ENCODE results near the gene FAP.
A peak's percentile ranks its signal among the peaks of the same experiment; 100 is the strongest.

Gene FAP

GRCh38 chr2:162243294-162243693 is at the start of gene FAP:
FAP (minus strand) TSS chr2:162243445; CDS start chr2:162243327, 118 bp downstream.
- DNase-seq (ENCODE audit: low read depth, low spot score): peak; percentile 87
- TF ChIP-seq, protein P1, sequence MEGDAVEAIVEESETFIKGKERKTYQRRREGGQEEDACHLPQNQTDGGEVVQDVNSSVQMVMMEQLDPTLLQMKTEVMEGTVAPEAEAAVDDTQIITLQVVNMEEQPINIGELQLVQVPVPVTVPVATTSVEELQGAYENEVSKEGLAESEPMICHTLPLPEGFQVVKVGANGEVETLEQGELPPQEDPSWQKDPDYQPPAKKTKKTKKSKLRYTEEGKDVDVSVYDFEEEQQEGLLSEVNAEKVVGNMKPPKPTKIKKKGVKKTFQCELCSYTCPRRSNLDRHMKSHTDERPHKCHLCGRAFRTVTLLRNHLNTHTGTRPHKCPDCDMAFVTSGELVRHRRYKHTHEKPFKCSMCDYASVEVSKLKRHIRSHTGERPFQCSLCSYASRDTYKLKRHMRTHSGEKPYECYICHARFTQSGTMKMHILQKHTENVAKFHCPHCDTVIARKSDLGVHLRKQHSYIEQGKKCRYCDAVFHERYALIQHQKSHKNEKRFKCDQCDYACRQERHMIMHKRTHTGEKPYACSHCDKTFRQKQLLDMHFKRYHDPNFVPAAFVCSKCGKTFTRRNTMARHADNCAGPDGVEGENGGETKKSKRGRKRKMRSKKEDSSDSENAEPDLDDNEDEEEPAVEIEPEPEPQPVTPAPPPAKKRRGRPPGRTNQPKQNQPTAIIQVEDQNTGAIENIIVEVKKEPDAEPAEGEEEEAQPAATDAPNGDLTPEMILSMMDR (IDR thresholded peaks at IDR 0.05; ENCODE audit: insufficient read depth, low read length, missing control alignments): no peak
- ChIA-PET POLR2A (interaction anchor here (1.7 kb wide), 1 partner anchor 46 kb away, joined by 11 read pairs; no protein-coding TSS in a partner anchor), CTCF (interaction anchor here (1.5 to 6.5 kb wide), 3 partner anchors 12 to 54 kb away, joined by 4 to 67 read pairs (median 65); no protein-coding TSS in a partner anchor)
- peak within 1 kb of the TSS; percentile 64 for H3K4me3 ChIP-seq (ENCODE audit: low read depth, low read length)

DNA sequence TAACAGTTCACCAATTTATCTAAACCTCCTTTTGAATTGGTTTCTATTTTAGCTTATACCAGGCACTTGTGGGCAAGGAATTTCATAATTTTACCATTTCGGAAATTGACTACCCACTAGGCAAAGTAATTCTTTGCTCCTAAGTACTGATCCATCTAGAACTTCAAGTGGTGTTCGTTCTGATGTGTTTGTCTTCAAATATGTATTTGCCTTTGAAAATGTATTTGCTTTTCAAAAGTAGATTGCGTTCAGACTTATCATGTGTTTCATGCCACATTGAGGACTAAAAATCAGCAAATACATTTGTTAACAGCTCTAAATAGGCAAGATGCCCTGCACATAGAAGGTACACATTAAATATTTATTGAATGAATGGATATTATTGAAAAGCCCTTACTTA is 48.5 kb upstream of the FAP start:
- POLR2A ChIA-PET: no interaction called here
- CTCF ChIA-PET: interaction anchor here (0.8 to 14.9 kb wide), 3 partner anchors 8 to 74 kb away, joined by 3 to 656 read pairs (median 12); no protein-coding TSS in a partner anchor
- TF ChIP-seq, protein P1 (IDR thresholded peaks at IDR 0.05; ENCODE audit: insufficient read depth, low read length, missing control alignments): no peak
- no peak overlapping the region for H3K4me3 ChIP-seq (ENCODE audit: low read depth, low read length)
- no peak for DNase-seq (ENCODE audit: low read depth, low spot score)

DNA sequence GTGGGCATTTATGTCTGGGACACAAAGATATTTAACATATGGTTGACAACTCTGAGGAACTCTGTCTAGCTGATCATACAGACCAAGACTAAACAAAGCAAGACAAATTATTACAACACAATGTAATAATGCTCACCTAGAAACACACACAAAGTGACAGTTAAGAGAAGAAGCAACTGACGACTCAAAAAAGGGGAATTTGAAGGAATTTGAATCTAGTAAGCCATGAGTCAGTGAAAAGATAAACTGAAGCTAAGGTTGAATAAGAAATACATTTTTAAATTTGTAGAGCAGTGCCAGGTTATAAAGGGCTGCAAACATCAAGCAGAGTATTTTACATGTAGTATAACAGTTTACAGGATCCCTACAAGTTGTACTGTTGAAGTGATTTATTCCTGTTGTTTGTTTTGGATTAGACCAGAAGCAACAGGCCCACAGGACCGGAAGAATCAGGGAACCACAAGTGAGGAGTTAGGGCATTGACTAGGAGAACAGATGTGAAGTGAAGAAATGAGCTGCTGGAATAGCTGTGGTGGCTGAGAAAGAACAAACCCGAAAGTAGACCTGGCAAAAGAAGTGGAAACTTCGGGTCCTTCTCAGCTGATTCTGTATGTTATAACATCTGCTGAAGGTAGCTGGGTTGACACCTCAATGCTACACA is 39.6 kb upstream of the FAP start:
- TF ChIP-seq, protein P1 (IDR thresholded peaks at IDR 0.05; ENCODE audit: insufficient read depth, low read length, missing control alignments): no peak
- ChIA-PET CTCF (interaction anchor here (0.7 to 4.4 kb wide), 8 partner anchors 15 to 1904 kb away, joined by 3 to 29 read pairs (median 4); no protein-coding TSS in a partner anchor), POLR2A (interaction anchor here (0.9 kb wide), 1 partner anchor 26 kb away, joined by 3 read pairs; no protein-coding TSS in a partner anchor)
- no peak for DNase-seq (ENCODE audit: low read depth, low spot score)
- no peak overlapping the region for H3K4me3 ChIP-seq (ENCODE audit: low read depth, low read length)

- POLR2A ChIA-PET: no interaction called here
- CTCF ChIA-PET: interaction anchor here (0.9 to 4.4 kb wide), 4 partner anchors 14 to 127 kb away, joined by 3 to 29 read pairs (median 3); no protein-coding TSS in a partner anchor
- TF ChIP-seq, protein P1 (IDR thresholded peaks at IDR 0.05; ENCODE audit: insufficient read depth, low read length, missing control alignments): no peak
These were observed 37.4 kb upstream of the FAP start for GRCh38 chr2:162280654-162281053.

DNA sequence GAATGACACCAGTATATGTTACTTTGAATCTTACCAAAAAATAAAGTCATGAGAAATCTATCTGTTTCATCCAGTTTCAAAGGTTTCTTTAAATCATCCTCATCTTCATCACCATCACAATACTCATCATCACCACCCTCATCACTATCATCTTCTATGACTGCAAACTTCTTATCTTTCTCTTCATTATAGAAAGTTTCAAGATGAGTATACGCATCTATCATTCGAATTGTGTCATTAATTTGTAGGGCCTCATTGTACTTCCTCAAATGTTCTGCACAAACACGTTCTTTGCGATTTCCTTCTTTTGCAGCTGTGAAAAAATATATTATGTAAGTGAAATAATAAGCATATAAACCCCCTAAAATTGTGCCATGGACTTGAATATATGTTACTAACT is 34.1 kb upstream of the FAP start:
- ChIA-PET CTCF (interaction anchor here (1.8 to 3.5 kb wide), 2 partner anchors 21 to 57 kb away, joined by 7 to 23 read pairs; no protein-coding TSS in a partner anchor), POLR2A (no interaction called here)
- no peak for DNase-seq (ENCODE audit: low read depth, low spot score)
- TF ChIP-seq, protein P1 (IDR thresholded peaks at IDR 0.05; ENCODE audit: insufficient read depth, low read length, missing control alignments): no peak
- no peak overlapping the region for H3K4me3 ChIP-seq (ENCODE audit: low read depth, low read length)

More at GRCh38 chr2:162280654-162281053, 37.4 kb upstream of the FAP start:
- H3K4me3 ChIP-seq (ENCODE audit: low read depth, low read length): no peak overlapping the region
- no peak for DNase-seq (ENCODE audit: low read depth, low spot score)

DNA sequence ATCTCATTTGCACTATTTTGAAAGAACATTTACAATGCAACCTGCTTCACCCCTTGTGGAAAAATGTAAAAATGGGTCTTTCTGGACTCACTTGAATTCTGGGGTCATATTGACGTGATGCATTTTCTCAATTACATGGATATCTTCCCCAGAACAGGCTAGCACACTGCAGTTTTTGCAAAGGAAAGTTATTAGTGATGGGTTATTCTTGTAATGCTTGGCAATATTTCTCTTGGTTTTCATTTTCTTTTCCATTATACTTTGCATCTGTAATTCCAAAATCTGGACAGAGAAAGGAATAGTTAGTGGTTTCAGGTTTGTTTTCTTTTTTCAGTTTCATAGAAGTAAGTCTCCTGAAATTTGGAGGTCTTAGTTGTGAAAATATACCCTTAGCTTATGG is 24.8 kb upstream of the FAP start:
- no peak overlapping the region for H3K4me3 ChIP-seq (ENCODE audit: low read depth, low read length)
- POLR2A ChIA-PET: no interaction called here
- no peak for DNase-seq (ENCODE audit: low read depth, low spot score)
- CTCF ChIA-PET: no interaction called here
- TF ChIP-seq, protein P1 (IDR thresholded peaks at IDR 0.05; ENCODE audit: insufficient read depth, low read length, missing control alignments): no peak
